ENCODE measurements around the gene NMRK2. TPM values are rescaled to one million over a fixed set of nuclear protein-coding genes. Genes with fewer than 3 reads are reported as not detected.
A peak's percentile ranks its signal among the peaks of the same experiment; 100 is the strongest.

NMRK2 gene
- total RNA-seq, 1 experiment from 2014 or later: not detected

DNA sequence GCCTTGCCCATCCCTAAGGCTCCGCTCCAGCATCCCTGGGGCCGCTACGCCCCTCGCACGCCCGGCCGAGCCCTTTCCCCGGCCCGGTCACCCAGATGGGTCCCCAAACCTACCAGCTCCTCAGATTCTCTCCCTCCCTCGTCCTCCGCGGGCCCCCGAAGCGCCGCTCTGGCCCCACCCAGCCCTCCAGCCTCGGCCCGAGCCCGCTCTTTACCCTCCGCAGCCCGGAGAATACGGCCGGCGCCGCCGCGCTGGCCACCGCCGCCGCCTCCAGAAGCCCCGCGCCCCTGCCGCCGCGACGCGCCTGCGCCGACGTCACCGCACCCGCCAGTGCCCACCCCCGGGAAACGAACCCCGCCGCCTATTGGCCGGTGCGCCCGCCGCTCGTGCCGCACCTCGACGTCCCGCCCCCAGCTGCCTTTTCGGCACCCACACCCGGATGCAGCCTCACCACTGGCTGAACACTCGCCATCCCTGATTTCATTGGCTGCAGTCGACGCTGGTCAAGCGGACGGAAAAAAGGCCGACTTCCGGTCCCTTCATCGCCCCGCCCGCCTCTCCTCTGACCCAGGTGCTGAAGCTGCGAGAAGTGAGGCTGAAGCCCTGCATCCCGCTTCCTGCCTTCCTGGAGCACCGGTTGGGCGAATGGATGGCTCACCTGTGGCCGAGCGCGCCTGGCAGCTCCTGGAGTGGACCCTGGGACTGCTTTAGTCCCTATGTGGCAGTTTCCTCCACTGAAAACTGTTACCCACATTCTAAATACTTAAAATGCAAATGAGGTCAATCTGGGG is 38.1 kb downstream of the NMRK2 start, which contains the start of gene DAPK3:
DAPK3 (minus strand) TSS at position 292 of the 791 bp plus-strand sequence. CDS start 1,364 bp downstream, outside the sequence.
- H3K9me3 ChIP-seq (ENCODE audit: control insufficient read depth in 1 of 2, insufficient read depth in 1 of 2, low read depth in 1 of 2, low read length in 2 of 2): no peaks in the 10 kb centered on the region
- peak within 1 kb of the TSS; percentile 99 for H3K9ac ChIP-seq (ENCODE audit: low read length)
- TF ChIP-seq, protein P1, sequence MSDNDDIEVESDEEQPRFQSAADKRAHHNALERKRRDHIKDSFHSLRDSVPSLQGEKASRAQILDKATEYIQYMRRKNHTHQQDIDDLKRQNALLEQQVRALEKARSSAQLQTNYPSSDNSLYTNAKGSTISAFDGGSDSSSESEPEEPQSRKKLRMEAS (IDR thresholded peaks at IDR 0.05): peak; percentile 53; the same call in 1 of the 2 replicates
- TF ChIP-seq ZFX (IDR thresholded peaks at IDR 0.05) (peak; percentile 41; the same call in 1 of the 2 replicates), YY1 (IDR thresholded peaks at IDR 0.05; ENCODE audit: extremely low read depth, insufficient replicate concordance, low read depth, low read length) (peak; percentile 26), FOSL1 (IDR thresholded peaks at IDR 0.05; ENCODE audit: low read depth) (no peak), TCF7L2 (IDR thresholded peaks at IDR 0.05; ENCODE audit: borderline replicate concordance, extremely low read depth, insufficient read depth, insufficient read length) (peak; percentile 88), POLR2AphosphoS5 (IDR thresholded peaks at IDR 0.05; ENCODE audit: low read depth, low read length) (peak; percentile 73), SRF (IDR thresholded peaks at IDR 0.05; ENCODE audit: low read depth) (peak; percentile 86; the same call in 1 of the 2 replicates), SP1 (IDR thresholded peaks at IDR 0.05; ENCODE audit: low read depth) (peak; percentile 97), EGR1 (IDR thresholded peaks at IDR 0.05; ENCODE audit: low read depth) (peak; percentile 10), JUND (IDR thresholded peaks at IDR 0.05) (no peak), CEBPB (IDR thresholded peaks at IDR 0.05; ENCODE audit: low read depth) (no peak)
- TF ChIP-seq, protein P2, sequence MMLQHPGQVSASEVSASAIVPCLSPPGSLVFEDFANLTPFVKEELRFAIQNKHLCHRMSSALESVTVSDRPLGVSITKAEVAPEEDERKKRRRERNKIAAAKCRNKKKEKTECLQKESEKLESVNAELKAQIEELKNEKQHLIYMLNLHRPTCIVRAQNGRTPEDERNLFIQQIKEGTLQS (IDR thresholded peaks at IDR 0.05): no peak
- TF ChIP-seq, protein P3, sequence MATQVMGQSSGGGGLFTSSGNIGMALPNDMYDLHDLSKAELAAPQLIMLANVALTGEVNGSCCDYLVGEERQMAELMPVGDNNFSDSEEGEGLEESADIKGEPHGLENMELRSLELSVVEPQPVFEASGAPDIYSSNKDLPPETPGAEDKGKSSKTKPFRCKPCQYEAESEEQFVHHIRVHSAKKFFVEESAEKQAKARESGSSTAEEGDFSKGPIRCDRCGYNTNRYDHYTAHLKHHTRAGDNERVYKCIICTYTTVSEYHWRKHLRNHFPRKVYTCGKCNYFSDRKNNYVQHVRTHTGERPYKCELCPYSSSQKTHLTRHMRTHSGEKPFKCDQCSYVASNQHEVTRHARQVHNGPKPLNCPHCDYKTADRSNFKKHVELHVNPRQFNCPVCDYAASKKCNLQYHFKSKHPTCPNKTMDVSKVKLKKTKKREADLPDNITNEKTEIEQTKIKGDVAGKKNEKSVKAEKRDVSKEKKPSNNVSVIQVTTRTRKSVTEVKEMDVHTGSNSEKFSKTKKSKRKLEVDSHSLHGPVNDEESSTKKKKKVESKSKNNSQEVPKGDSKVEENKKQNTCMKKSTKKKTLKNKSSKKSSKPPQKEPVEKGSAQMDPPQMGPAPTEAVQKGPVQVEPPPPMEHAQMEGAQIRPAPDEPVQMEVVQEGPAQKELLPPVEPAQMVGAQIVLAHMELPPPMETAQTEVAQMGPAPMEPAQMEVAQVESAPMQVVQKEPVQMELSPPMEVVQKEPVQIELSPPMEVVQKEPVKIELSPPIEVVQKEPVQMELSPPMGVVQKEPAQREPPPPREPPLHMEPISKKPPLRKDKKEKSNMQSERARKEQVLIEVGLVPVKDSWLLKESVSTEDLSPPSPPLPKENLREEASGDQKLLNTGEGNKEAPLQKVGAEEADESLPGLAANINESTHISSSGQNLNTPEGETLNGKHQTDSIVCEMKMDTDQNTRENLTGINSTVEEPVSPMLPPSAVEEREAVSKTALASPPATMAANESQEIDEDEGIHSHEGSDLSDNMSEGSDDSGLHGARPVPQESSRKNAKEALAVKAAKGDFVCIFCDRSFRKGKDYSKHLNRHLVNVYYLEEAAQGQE (IDR thresholded peaks at IDR 0.05; ENCODE audit: low read depth): peak; percentile 79
- no TSS peak for BruUV-seq (replicated peaks)
- H3K27ac ChIP-seq (ENCODE audit: low read depth, low read length): peak within 1 kb of the TSS; percentile 76
- ChIA-PET RAD21 (ENCODE audit: low non-redundant PET in 1 of 2, low total read pairs in 2 of 2, uncharacterized antibody in 2 of 2, unreplicated experiment in 2 of 2) (interaction anchor here in 1 of 2 experiments (1.2 kb wide), 1 partner anchor 118 kb away, joined by 7 read pairs; no protein-coding TSS in a partner anchor), POLR2A (interaction anchor here (1.0 to 5.4 kb wide), 5 partner anchors 9 to 119 kb away, joined by 4 to 60 read pairs (median 5); partner anchors contain the start of gene EEF2), CTCF (interaction anchor here (0.9 to 1.8 kb wide), 4 partner anchors 15 to 122 kb away, joined by 4 to 14 read pairs (median 6); partner anchors contain the start of gene EEF2)
- peaks cover 3% of the 10 kb centered on the region; the same call in 1 of the 2 replicates for H4K20me1 ChIP-seq (ENCODE audit: insufficient read depth)
- no peak within 1 kb of the TSS for H2AFZ ChIP-seq (ENCODE audit: low read depth, low read length, poor library complexity, severe bottlenecking)
- peak within 1 kb of the TSS; percentile 82 to 96 for H3K4me3 ChIP-seq (replicated peaks in 1 of 2; ENCODE audit: low read depth in 1 of 2, low read length in 2 of 2)
- H3K4me1 ChIP-seq (ENCODE audit: control insufficient read depth in 1 of 2, insufficient read depth in 2 of 2, low read length in 2 of 2): peaks cover 15 to 30% of the 10 kb centered on the region in 2 experiments
- ATAC-seq (peak; percentile 84), DNase-seq (ENCODE audit: low read depth, low spot score) (peak; percentile 96)
- no peaks in the 10 kb centered on the region for H3K27me3 ChIP-seq (ENCODE audit: insufficient read depth, low read length)
- peaks cover 8 to 29% of the 10 kb centered on the region in 2 experiments; a peak in 3 of 4 replicates for H3K36me3 ChIP-seq (ENCODE audit: control insufficient read depth in 1 of 2, insufficient read depth in 2 of 2, low read length in 2 of 2)
- H3K9me2 ChIP-seq (ENCODE audit: insufficient read depth): no peaks in the 10 kb centered on the region
- intact Hi-C loops (cut with micrococcal nuclease): loop anchor here (2.0 kb wide), 1 partner anchor 118 kb away; no protein-coding TSS in a partner anchor
- peak within 1 kb of the TSS; percentile 83 for H3K4me2 ChIP-seq (ENCODE audit: low read length)
- peaks cover 58% of the 10 kb centered on the region for H3K79me2 ChIP-seq (ENCODE audit: insufficient read depth, low read length)

Measured in HCT116 (cell line).